ENCODE measurements around the gene PDZD2. TPM values are rescaled to one million over a fixed set of nuclear protein-coding genes. Genes with fewer than 3 reads are reported as not detected.

Gene PDZD2
- total RNA-seq, 1 experiment from 2014 or later = 0.37 TPM

- intact Hi-C loops (cut with micrococcal nuclease) = no loop called here
- H3K27ac ChIP-seq (ENCODE audit: low read depth, low read length) = no peak overlapping the region
- ChIA-PET RAD21 (ENCODE audit: low non-redundant PET in 1 of 2, low total read pairs in 2 of 2, uncharacterized antibody in 2 of 2, unreplicated experiment in 2 of 2) (no interaction called here), CTCF (no interaction called here), POLR2A (no interaction called here)
- H3K27me3 ChIP-seq (ENCODE audit: insufficient read depth, low read length) = peaks cover 19% of the 10 kb centered on the region
- no peak overlapping the region for H3K4me2 ChIP-seq (ENCODE audit: low read length)
- no peaks in the 10 kb centered on the region for H3K79me2 ChIP-seq (ENCODE audit: insufficient read depth, low read length)
- H3K36me3 ChIP-seq (ENCODE audit: control insufficient read depth in 1 of 2, insufficient read depth in 2 of 2, low read length in 2 of 2) = no peaks in the 10 kb centered on the region
- no peaks in the 10 kb centered on the region for H4K20me1 ChIP-seq (ENCODE audit: insufficient read depth)
- H2AFZ ChIP-seq (ENCODE audit: low read depth, low read length, poor library complexity, severe bottlenecking) = no peak overlapping the region
- TF ChIP-seq CBX3 (IDR thresholded peaks at IDR 0.05; ENCODE audit: low read depth) (no peak), TCF7L2 (IDR thresholded peaks at IDR 0.05; ENCODE audit: borderline replicate concordance, extremely low read depth, insufficient read depth, insufficient read length) (no peak), EGR1 (IDR thresholded peaks at IDR 0.05; ENCODE audit: low read depth) (no peak), ZFX (IDR thresholded peaks at IDR 0.05) (no peak), YY1 (IDR thresholded peaks at IDR 0.05; ENCODE audit: extremely low read depth, insufficient replicate concordance, low read depth, low read length) (no peak), RAD21 (IDR thresholded peaks at IDR 0.05; ENCODE audit: low read depth) (no peak), EZH2 (IDR thresholded peaks at IDR 0.05) (no peak), ZNF274 (IDR thresholded peaks at IDR 0.05; ENCODE audit: low read depth, low read length) (no peak), SIN3A (IDR thresholded peaks at IDR 0.05; ENCODE audit: low read depth) (no peak), ZBTB33 (IDR thresholded peaks at IDR 0.05; ENCODE audit: extremely low read depth, insufficient replicate concordance, low read length) (no peak)
- H3K9ac ChIP-seq (ENCODE audit: low read length) = no peak overlapping the region
- DNase-seq (ENCODE audit: low read depth, low spot score) = no peak
- H3K4me1 ChIP-seq (ENCODE audit: control insufficient read depth in 1 of 2, insufficient read depth in 2 of 2, low read length in 2 of 2) = no peaks in the 10 kb centered on the region
- no peaks in the 10 kb centered on the region for H3K9me3 ChIP-seq (ENCODE audit: control insufficient read depth in 1 of 2, insufficient read depth in 1 of 2, low read depth in 1 of 2, low read length in 2 of 2)
- no peak overlapping the region for H3K4me3 ChIP-seq (replicated peaks in 1 of 2; ENCODE audit: low read depth in 1 of 2, low read length in 2 of 2)
- ATAC-seq = no peak
- no peaks in the 10 kb centered on the region for H3K9me2 ChIP-seq (ENCODE audit: insufficient read depth)
- no TSS peak for BruUV-seq (replicated peaks)
Observed at GRCh38 chr5:31596354-31596753, 42.6 kb upstream of the PDZD2 start.
